Uterus (tissue), 4 donors: ENCODE results near the gene ZNF79. TPM values are rescaled to one million over a fixed set of nuclear protein-coding genes. Genes with fewer than 3 reads are reported as not detected.

Experiments
- DNase-seq, 2 donors: peaks; one replicate each; pipeline ENCODE4 v3.0.0-alpha.2; 2019 to 2020
- H3K27ac ChIP-seq, 2 donors: fragments of 200-600 bp; sonication (generic); 1 replicate in 1 of 2; 2 replicates in 1 of 2; pipeline ENCODE4 v1.5.1; 2016 to 2018
- H3K27me3 ChIP-seq, 2 donors: fragments of 200-600 bp; sonication (generic); one replicate each; pipeline ENCODE4 v1.5.1; 2018 to 2019; ENCODE audit warnings: control low read depth in 1 of 2
- H3K36me3 ChIP-seq, 2 donors: fragments of 200-600 bp; sonication (generic); one replicate each; pipeline ENCODE4 v1.5.1; 2019; ENCODE audit warnings: control low read depth in 1 of 2
- H3K4me1 ChIP-seq, 2 donors: fragments of 200-600 bp; sonication (generic); one replicate each; pipeline ENCODE4 v1.5.1; 2018 to 2019; ENCODE audit warnings: control low read depth in 1 of 2
- H3K4me3 ChIP-seq, 2 donors: fragments of 200-600 bp; sonication (generic); 1 replicate in 1 of 2; 2 replicates in 1 of 2; pipeline ENCODE4 v1.5.1; 2018 to 2019; ENCODE audit warnings: mild to moderate bottlenecking in 1 of 2
- H3K9me3 ChIP-seq, 2 donors: fragments of 200-600 bp; sonication (generic); one replicate each; pipeline ENCODE4 v1.5.1; 2019; ENCODE audit warnings: control low read depth in 1 of 2
- CTCF ChIP-seq, 4 experiments: fragments of 200-600 bp in 2 of 4; fragments of 450-650 bp in 2 of 4; sonication (generic) in 2 of 4; IDR thresholded peaks; one replicate each; pipeline ENCODE4 v1.5.1; 2016 to 2019; ENCODE audit warnings: antibody characterized with exemption in 4 of 4, mild to moderate bottlenecking in 2 of 4, moderate library complexity in 1 of 4
- POLR2A ChIP-seq, 2 donors: fragments of 450-650 bp; IDR thresholded peaks; one replicate each; pipeline ENCODE4 v1.6.1; 2016; ENCODE audit warnings: antibody characterized with exemption in 2 of 2, mild to moderate bottlenecking in 1 of 2, moderate library complexity in 1 of 2
- intact Hi-C: fragments of 100-400 bp; cut with DNase I; formaldehyde crosslinking; loops from one replicate; pipeline ENCODE4 v1.15.1; 2023; ENCODE audit warnings: low total_unique reads
- total RNA-seq, 4 donors: library from RNA; depleted of rRNA in 3 of 4; stranded (reverse); fragments of >200 nt in 3 of 4; gene quantifications; one replicate each; pipeline versions ENCODE4 v1.1.0 to v1.2.4, GENCODE V29; 2014 to 2023
- donor health status: DM: yes; HTN: yes; CAD: no.

The ZNF79 gene
- total RNA-seq, 4 donors from 2014 or later: 3.8 to 14.1 (median 13.4) TPM

DNA sequence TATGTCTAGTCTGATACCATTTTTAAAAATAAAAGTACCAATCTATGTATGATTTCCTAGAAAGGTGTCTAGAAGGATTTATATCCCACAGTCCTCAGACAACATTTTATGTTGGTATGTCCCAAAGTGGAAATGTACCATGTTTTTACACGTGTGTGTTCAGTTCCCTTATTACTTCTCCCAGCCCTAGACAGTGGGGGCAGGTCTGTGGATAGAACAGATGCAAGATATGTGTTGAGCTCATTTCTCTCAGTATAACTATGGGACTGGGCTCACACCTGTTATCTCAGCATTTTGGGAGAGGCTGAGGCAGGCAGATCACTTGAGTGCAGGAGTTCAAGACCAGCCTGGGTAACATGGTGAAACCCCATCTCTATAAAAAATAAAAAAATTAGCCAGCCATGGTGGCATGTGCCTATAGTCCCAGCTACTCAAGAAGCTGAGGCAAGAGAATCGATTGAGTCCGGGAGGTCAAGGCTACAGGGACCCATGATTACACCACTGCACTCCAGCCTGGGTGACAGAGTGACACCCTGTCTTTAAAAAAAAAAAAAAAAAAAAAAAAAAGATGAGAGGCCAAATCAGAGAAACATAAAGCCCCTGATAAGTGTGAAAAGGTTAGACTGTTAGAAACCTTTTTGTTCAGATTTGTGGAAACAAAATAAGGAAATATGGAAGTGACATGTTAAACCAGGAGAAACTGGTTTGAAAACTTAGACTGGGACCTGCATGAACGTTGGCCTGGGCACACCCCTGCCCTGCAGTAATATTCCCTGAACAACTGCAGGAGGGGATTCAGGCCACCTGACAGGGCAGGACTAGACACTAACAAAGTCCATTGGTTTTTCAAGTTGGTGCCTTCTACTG, 34.6 kb upstream of the ZNF79 start:
- no peaks in the 10 kb centered on the region for H3K27me3 ChIP-seq
- H3K9me3 ChIP-seq: no peaks in the 10 kb centered on the region
- no peaks in the 10 kb centered on the region for H3K36me3 ChIP-seq
- intact Hi-C loops: no loop called here
- TF ChIP-seq CTCF (IDR thresholded peaks at IDR 0.05): no peak
- TF ChIP-seq POLR2A (IDR thresholded peaks at IDR 0.05): no peak
- no peak overlapping the region for H3K4me3 ChIP-seq
- no peaks in the 10 kb centered on the region for H3K4me1 ChIP-seq
- DNase-seq: no peak
- peak overlapping the region; percentile 72 to 74 for H3K27ac ChIP-seq

GRCh38 chr9:127390248-127390545, 34.0 kb upstream of the ZNF79 start:
- intact Hi-C loops: no loop called here
- H3K4me3 ChIP-seq: no peak overlapping the region
- no peaks in the 10 kb centered on the region for H3K27me3 ChIP-seq
- no peaks in the 10 kb centered on the region for H3K4me1 ChIP-seq
- TF ChIP-seq POLR2A (IDR thresholded peaks at IDR 0.05): no peak
- H3K27ac ChIP-seq: no peak overlapping the region
- H3K9me3 ChIP-seq: no peaks in the 10 kb centered on the region
- DNase-seq: no peak
- no peaks in the 10 kb centered on the region for H3K36me3 ChIP-seq

DNA sequence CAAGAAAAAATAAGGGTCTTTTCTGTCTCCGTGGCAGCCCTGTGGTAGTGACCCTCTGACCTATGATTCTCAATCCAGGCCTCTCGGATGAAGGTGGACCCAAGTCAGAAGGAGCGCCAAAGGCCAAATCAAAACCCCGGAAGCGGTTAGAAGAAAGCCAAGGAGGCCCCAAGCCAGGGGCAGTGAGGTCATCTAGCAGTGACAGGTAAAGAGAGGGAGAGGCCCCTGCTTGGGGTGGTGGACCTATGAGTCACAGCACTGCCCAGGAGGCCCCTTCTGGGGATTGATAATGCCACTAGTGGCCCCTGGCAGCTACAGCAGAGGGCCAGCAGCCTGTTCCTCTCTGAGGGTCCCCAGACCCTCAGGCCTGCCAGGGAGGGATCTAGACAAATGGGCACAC, 33.6 kb upstream of the ZNF79 start:
- no peak overlapping the region for H3K4me3 ChIP-seq
- intact Hi-C loops: no loop called here
- TF ChIP-seq CTCF (IDR thresholded peaks at IDR 0.05) (no peak), POLR2A (IDR thresholded peaks at IDR 0.05) (no peak)
- DNase-seq: no peak
- H3K4me1 ChIP-seq: no peaks in the 10 kb centered on the region
- no peaks in the 10 kb centered on the region for H3K27me3 ChIP-seq
- peak overlapping the region in 1 of 2 donors; percentile 19 for H3K27ac ChIP-seq
- no peaks in the 10 kb centered on the region for H3K9me3 ChIP-seq
- H3K36me3 ChIP-seq: no peaks in the 10 kb centered on the region

DNA sequence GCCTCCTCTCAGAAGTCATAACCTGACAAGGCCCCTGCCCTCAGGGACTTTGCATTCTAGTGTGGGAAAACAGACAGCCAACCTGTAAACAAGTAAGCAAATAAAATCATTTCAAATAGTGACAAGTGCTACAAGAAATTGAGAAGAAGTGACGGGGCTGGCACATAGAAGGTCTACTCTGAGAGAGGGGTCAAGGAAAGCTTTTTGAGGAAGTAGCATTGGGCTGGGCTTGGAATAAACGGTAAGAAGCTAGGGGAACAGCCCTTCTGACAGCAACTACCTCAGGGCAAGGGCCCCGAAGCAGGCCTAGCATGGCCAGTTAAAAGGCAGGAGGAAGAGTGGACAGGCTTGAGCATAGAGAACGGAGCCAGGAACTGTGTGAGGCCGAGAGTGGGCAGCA, 32.0 kb upstream of the ZNF79 start:
- no peak for TF ChIP-seq CTCF (IDR thresholded peaks at IDR 0.05)
- TF ChIP-seq POLR2A (IDR thresholded peaks at IDR 0.05): no peak
- Histone ChIP-seq H3K27me3 (no peaks in the 10 kb centered on the region), H3K4me1 (no peaks in the 10 kb centered on the region), H3K9me3 (no peaks in the 10 kb centered on the region), H3K4me3 (no peak overlapping the region), H3K27ac (peak overlapping the region in 1 of 2 donors; percentile 45), H3K36me3 (no peaks in the 10 kb centered on the region)
- intact Hi-C loops: no loop called here
- DNase-seq: no peak

- Histone ChIP-seq H3K9me3 (no peaks in the 10 kb centered on the region), H3K36me3 (no peaks in the 10 kb centered on the region), H3K4me1 (peaks cover 0 to 2% of the 10 kb centered on the region in 2 donors), H3K4me3 (no peak overlapping the region), H3K27ac (peak overlapping the region; percentile 40 to 45), H3K27me3 (no peaks in the 10 kb centered on the region)
- intact Hi-C loops: no loop called here
- DNase-seq: peak in 1 of 2 donors; percentile 11
- no peak for TF ChIP-seq POLR2A (IDR thresholded peaks at IDR 0.05)
- no peak for TF ChIP-seq CTCF (IDR thresholded peaks at IDR 0.05)
Observed at GRCh38 chr9:127392976-127393375, 31.2 kb upstream of the ZNF79 start.
